Neuronal stem cell (in vitro differentiated cells): Measurements from ENCODE around the gene ICAM2.
A peak's percentile ranks its signal among the peaks of the same experiment; 100 is the strongest.

Source experiments
- DNase-seq: peaks from one replicate; pipeline ENCODE4 v3.0.0-alpha.2; 2013; ENCODE audit warnings: low spot score
- H2AFZ ChIP-seq: one replicate; pipeline ENCODE4 v1.6.1; 2013; ENCODE audit warnings: mild to moderate bottlenecking, low read length, inconsistent platforms
- H2AK5ac ChIP-seq: 2 replicates; pipeline ENCODE4 v1.6.1; 2013; ENCODE audit warnings: low read depth, mild to moderate bottlenecking, inconsistent platforms, low read length, moderate library complexity, mixed read lengths
- H2BK120ac ChIP-seq: 2 replicates; pipeline ENCODE4 v1.6.1; 2013; ENCODE audit warnings: low read depth, mild to moderate bottlenecking, inconsistent platforms, low read length, moderate library complexity, mixed read lengths
- H2BK12ac ChIP-seq: one replicate; pipeline ENCODE4 v1.6.1; 2013; ENCODE audit warnings: low read length, inconsistent platforms
- H2BK15ac ChIP-seq: 2 replicates; pipeline ENCODE4 v1.6.1; 2013; ENCODE audit warnings: mild to moderate bottlenecking, low read length, inconsistent platforms, mixed read lengths
- H2BK5ac ChIP-seq: one replicate; pipeline ENCODE4 v1.6.1; 2013; ENCODE audit warnings: inconsistent platforms, mild to moderate bottlenecking, low read length, moderate library complexity
- H3K14ac ChIP-seq: one replicate; pipeline ENCODE4 v1.6.1; 2013; ENCODE audit warnings: low read length, inconsistent platforms
- H3K18ac ChIP-seq: 2 replicates; pipeline ENCODE4 v1.6.1; 2013; ENCODE audit warnings: low read length, inconsistent platforms
- H3K23ac ChIP-seq: 2 replicates; pipeline ENCODE4 v1.6.1; 2013; ENCODE audit warnings: low read depth, mild to moderate bottlenecking, mixed read lengths, low read length, inconsistent platforms; ENCODE audit not compliant: poor library complexity
- H3K27ac ChIP-seq: replicated peaks from 3 replicates; pipeline ENCODE4 v1.5.1; 2013; ENCODE audit warnings: low read length, inconsistent platforms
- H3K27me3 ChIP-seq, 3 experiments: 2 replicates each; pipeline ENCODE4 v1.6.1; 2013; ENCODE audit warnings: low read length in 3 of 3, mild to moderate bottlenecking in 2 of 3, inconsistent platforms in 1 of 3, low read depth in 1 of 3, mixed read lengths in 1 of 3, moderate library complexity in 1 of 3; ENCODE audit not compliant: control insufficient read depth in 3 of 3, insufficient read depth in 3 of 3
- H3K36me3 ChIP-seq, 2 donors: replicated peaks in 1 of 2; 2 replicates each; pipeline ENCODE4 v1.6.1; 2013; ENCODE audit warnings: low read length in 2 of 2; ENCODE audit not compliant: control insufficient read depth in 2 of 2, insufficient read depth in 2 of 2
- H3K4ac ChIP-seq: 2 replicates; pipeline ENCODE4 v1.6.1; 2013; ENCODE audit warnings: inconsistent platforms, mild to moderate bottlenecking, low read length, moderate library complexity
- H3K4me1 ChIP-seq, 2 donors: 1 replicate in 1 of 2; 2 replicates in 1 of 2; pipeline ENCODE4 v1.6.1; 2013; ENCODE audit warnings: low read length in 2 of 2, low read depth in 1 of 2; ENCODE audit not compliant: control insufficient read depth in 2 of 2, insufficient read depth in 1 of 2
- H3K4me2 ChIP-seq: one replicate; pipeline ENCODE4 v1.6.1; 2013; ENCODE audit warnings: mild to moderate bottlenecking, low read length, inconsistent platforms; ENCODE audit not compliant: insufficient read depth, poor library complexity, severe bottlenecking
- H3K4me3 ChIP-seq, 2 donors: 2 replicates each; pipeline ENCODE4 v1.5.1; 2013; ENCODE audit warnings: low read length in 2 of 2, mild to moderate bottlenecking in 2 of 2, inconsistent platforms in 1 of 2, moderate library complexity in 1 of 2
- H3K79me1 ChIP-seq: one replicate; pipeline ENCODE4 v1.6.1; 2013; ENCODE audit warnings: low read depth, mild to moderate bottlenecking, inconsistent platforms, low read length, moderate library complexity
- H3K9ac ChIP-seq: one replicate; pipeline ENCODE4 v1.6.1; 2013; ENCODE audit warnings: mild to moderate bottlenecking, low read depth, low read length, inconsistent platforms; ENCODE audit not compliant: poor library complexity
- H3K9me3 ChIP-seq, 2 donors: replicated peaks in 1 of 2; 2 replicates each; pipeline versions ENCODE3 to v1.6.1; 2013; ENCODE audit warnings: low read length in 2 of 2, mild to moderate bottlenecking in 2 of 2, inconsistent platforms in 1 of 2, low read depth in 1 of 2, mixed read lengths in 1 of 2, moderate library complexity in 1 of 2; ENCODE audit not compliant: control insufficient read depth in 2 of 2, insufficient read depth in 1 of 2
- H4K8ac ChIP-seq: one replicate; pipeline ENCODE4 v1.6.1; 2013; ENCODE audit warnings: low read depth, mild to moderate bottlenecking, inconsistent platforms, low read length, moderate library complexity
- H4K91ac ChIP-seq: one replicate; pipeline ENCODE4 v1.6.1; 2013; ENCODE audit warnings: low read length, low read depth, mild to moderate bottlenecking, inconsistent platforms; ENCODE audit not compliant: poor library complexity
- WGBS, 2 donors: extraction: QIAGEN DNeasy Blood & Tissue Kit; methylation state at CpG; one replicate each; pipeline ENCODE4 v1.1.7; 2013; ENCODE audit warnings: missing lambda C conversion rate in 2 of 2, mixed read lengths in 1 of 2; ENCODE audit not compliant: insufficient read length in 2 of 2, insufficient replicate concordance in 1 of 2; ENCODE audit errors: extremely low coverage in 2 of 2; 5-methylcytosine and 5-hydroxymethylcytosine counted together

Gene ICAM2

GRCh38 chr17:63991611-63992010, 28.8 kb downstream of the ICAM2 start:
- Histone ChIP-seq H4K8ac (no peak overlapping the region), H3K4me1 (peaks cover 0 to 12% of the 10 kb centered on the region in 2 donors), H3K23ac (no peak overlapping the region), H2BK12ac (no peak overlapping the region), H4K91ac (no peak overlapping the region), H2BK15ac (no peak overlapping the region), H2AFZ (no peak overlapping the region), H2BK5ac (no peak overlapping the region), H3K36me3 (no peaks in the 10 kb centered on the region), H3K79me1 (no peaks in the 10 kb centered on the region), H3K27me3 (peaks cover 0 to 40% (median 4%) of the 10 kb centered on the region in 3 experiments), H3K9ac (no peak overlapping the region), H3K4ac (no peak overlapping the region), H3K9me3 (no peaks in the 10 kb centered on the region), H3K14ac (no peak overlapping the region), H2AK5ac (no peak overlapping the region), H3K27ac (no peak overlapping the region), H3K18ac (no peak overlapping the region), H3K4me3 (no peak overlapping the region), H3K4me2 (no peak overlapping the region), H2BK120ac (no peak overlapping the region)
- DNase-seq: no peak
- WGBS, 2 donors: no CpG with 5 or more reads among the region's 11 CpGs

GRCh38 chr17:63989622-63990345, 30.6 kb downstream of the ICAM2 start:
- H3K9me3 ChIP-seq: no peaks in the 10 kb centered on the region
- no peaks in the 10 kb centered on the region for H3K79me1 ChIP-seq
- H4K8ac ChIP-seq: no peak overlapping the region
- no peak for DNase-seq
- no peak overlapping the region for H4K91ac ChIP-seq
- peak overlapping the region; percentile 8 for H2BK15ac ChIP-seq
- peaks cover 0 to 30% (median 2%) of the 10 kb centered on the region in 3 experiments for H3K27me3 ChIP-seq
- no peaks in the 10 kb centered on the region for H3K36me3 ChIP-seq
- peak overlapping the region; percentile 67 for H2AK5ac ChIP-seq
- no peak overlapping the region for H3K27ac ChIP-seq
- H3K9ac ChIP-seq: peak overlapping the region; percentile 5
- H3K4ac ChIP-seq: no peak overlapping the region
- H3K18ac ChIP-seq: peak overlapping the region; percentile 92
- H2BK12ac ChIP-seq: no peak overlapping the region
- H3K23ac ChIP-seq: peak overlapping the region; percentile 95
- H3K4me2 ChIP-seq: no peak overlapping the region
- H2AFZ ChIP-seq: peak overlapping the region; percentile 89
- H3K4me3 ChIP-seq: peak overlapping the region in 1 of 2 donors; percentile 46
- WGBS, 2 donors: no CpG with 5 or more reads among the region's 21 CpGs
- H2BK120ac ChIP-seq: no peak overlapping the region
- peak overlapping the region; percentile 99 for H3K14ac ChIP-seq
- peaks cover 0 to 14% of the 10 kb centered on the region in 2 donors for H3K4me1 ChIP-seq
- H2BK5ac ChIP-seq: peak overlapping the region; percentile 79

GRCh38 chr17:63988741-63989621, 31.5 kb downstream of the ICAM2 start:
- H3K36me3 ChIP-seq: no peaks in the 10 kb centered on the region
- peak overlapping the region; percentile 93 for H2BK15ac ChIP-seq
- peak overlapping the region in 1 of 2 donors; percentile 22 for H3K4me3 ChIP-seq
- H2BK12ac ChIP-seq: no peak overlapping the region
- H2AK5ac ChIP-seq: peak overlapping the region; percentile 67
- H3K18ac ChIP-seq: peak overlapping the region; percentile 92
- no peaks in the 10 kb centered on the region for H3K79me1 ChIP-seq
- no CpG with 5 or more reads among the region's 35 CpGs for WGBS, 2 donors
- no peak overlapping the region for H2BK120ac ChIP-seq
- H2AFZ ChIP-seq: peak overlapping the region; percentile 89
- no peak overlapping the region for H3K4ac ChIP-seq
- peak overlapping the region; percentile 44 for H3K9ac ChIP-seq
- peak overlapping the region; percentile 55 for H3K23ac ChIP-seq
- H4K91ac ChIP-seq: peak overlapping the region; percentile 53
- no peaks in the 10 kb centered on the region for H3K9me3 ChIP-seq
- H4K8ac ChIP-seq: no peak overlapping the region
- no peak overlapping the region for H3K4me2 ChIP-seq
- peak overlapping the region; percentile 99 for H3K14ac ChIP-seq
- no peak overlapping the region for H3K27ac ChIP-seq
- H2BK5ac ChIP-seq: peak overlapping the region; percentile 79
- H3K4me1 ChIP-seq: peaks cover 0 to 14% of the 10 kb centered on the region in 2 donors
- peaks cover 0 to 30% (median 2%) of the 10 kb centered on the region in 3 experiments for H3K27me3 ChIP-seq
- no peak for DNase-seq

GRCh38 chr17:63988127-63988478, 32.3 kb downstream of the ICAM2 start:
- H3K36me3 ChIP-seq: no peaks in the 10 kb centered on the region
- H3K9me3 ChIP-seq: no peaks in the 10 kb centered on the region
- no peaks in the 10 kb centered on the region for H3K79me1 ChIP-seq
- DNase-seq: no peak
- H3K27me3 ChIP-seq: peaks cover 0 to 25% (median 2%) of the 10 kb centered on the region in 3 experiments
- H2BK5ac ChIP-seq: no peak overlapping the region
- no peak overlapping the region for H2AFZ ChIP-seq
- H3K4me3 ChIP-seq: no peak overlapping the region
- no peak overlapping the region for H3K4me2 ChIP-seq
- H3K18ac ChIP-seq: peak overlapping the region; percentile 80
- H2BK15ac ChIP-seq: peak overlapping the region; percentile 75
- H2AK5ac ChIP-seq: peak overlapping the region; percentile 91
- WGBS, 2 donors: no CpG with 5 or more reads among the region's 5 CpGs
- no peak overlapping the region for H4K91ac ChIP-seq
- H3K4ac ChIP-seq: no peak overlapping the region
- H2BK12ac ChIP-seq: no peak overlapping the region
- no peak overlapping the region for H3K9ac ChIP-seq
- H3K23ac ChIP-seq: no peak overlapping the region
- no peak overlapping the region for H4K8ac ChIP-seq
- H3K27ac ChIP-seq: no peak overlapping the region
- H2BK120ac ChIP-seq: peak overlapping the region; percentile 54
- H3K14ac ChIP-seq: peak overlapping the region; percentile 38
- H3K4me1 ChIP-seq: peaks cover 0 to 14% of the 10 kb centered on the region in 2 donors
